NK-92 (cell line): ENCODE measurements around the gene PIP5K1B.

Source experiments
- DNase-seq: peaks from one replicate; lab custom pipeline; 2025; ENCODE audit not compliant: unreplicated experiment; lab: John Stamatoyannopoulos, UW

PIP5K1B gene

GRCh38 chr9:68733021-68733405, 28.0 kb downstream of the PIP5K1B start:
- no peak for DNase-seq

DNA sequence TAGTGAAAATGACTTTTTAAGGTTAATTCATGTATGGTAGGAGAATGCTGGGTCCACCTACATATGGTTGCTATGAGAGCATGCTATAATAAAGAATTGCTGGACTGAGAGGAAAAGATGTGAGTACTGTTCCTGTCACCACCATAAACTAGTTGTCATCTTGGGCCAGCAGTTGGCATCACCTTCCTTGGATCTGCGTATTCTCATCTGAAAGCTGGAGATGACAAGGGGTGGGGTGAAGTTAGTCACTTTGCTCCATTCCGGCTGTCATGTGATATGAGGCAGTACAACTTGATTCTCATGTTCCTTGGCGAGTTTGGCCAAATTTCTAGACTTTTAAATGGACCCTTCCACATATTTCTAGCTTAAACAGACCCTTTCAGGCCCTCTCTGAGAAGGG, 33.3 kb downstream of the PIP5K1B start:
- no peak for DNase-seq

DNA sequence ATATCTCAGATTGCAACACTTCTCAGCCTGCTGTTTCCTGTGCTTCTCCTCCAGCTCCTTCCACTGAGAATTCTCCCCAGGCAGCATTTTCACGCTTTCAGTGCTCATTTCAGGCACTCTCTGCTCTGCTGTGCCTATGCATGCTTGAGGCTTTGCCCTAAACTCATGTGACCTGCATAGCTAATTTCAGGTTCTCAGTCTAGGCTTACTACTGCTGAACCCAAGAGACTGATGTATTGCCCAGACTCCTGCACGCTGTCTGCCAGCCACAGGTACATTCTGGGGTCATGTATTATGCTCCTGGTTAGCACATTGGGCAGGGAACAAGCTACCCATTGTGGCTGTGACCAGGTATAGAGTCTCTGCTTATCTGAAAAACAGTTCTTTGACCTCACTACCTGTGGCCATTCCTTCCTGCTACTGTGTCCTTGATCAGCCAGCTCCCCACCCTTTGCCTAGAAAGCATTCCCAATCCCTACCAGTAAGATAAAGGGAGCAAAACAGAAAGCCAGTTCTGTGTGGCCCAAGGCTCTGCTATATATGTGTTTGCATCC, 34.7 kb downstream of the PIP5K1B start:
- DNase-seq, result no peak

DNA sequence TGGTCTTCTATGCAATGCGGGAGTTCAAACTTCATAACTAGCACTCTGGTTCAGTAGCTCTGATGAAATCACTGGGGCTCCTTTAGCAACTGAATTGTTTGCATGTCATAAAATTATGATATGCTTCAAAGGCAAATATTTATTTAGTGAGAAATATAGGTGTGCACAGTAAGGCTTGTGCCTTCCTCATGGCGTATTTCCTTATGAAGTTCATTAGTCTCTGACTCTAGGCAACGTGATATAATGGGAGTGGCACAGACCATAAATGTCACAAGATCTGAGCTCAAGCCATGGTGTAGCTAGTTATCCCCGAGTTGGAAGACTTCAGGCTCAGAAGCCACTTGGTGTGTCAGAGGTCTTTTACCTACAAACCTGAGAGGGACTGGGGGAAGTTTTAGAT, 35.5 kb downstream of the PIP5K1B start:
- DNase-seq, result no peak

- no peak for DNase-seq
Observed at GRCh38 chr9:68741234-68741633, 36.2 kb downstream of the PIP5K1B start.

DNA sequence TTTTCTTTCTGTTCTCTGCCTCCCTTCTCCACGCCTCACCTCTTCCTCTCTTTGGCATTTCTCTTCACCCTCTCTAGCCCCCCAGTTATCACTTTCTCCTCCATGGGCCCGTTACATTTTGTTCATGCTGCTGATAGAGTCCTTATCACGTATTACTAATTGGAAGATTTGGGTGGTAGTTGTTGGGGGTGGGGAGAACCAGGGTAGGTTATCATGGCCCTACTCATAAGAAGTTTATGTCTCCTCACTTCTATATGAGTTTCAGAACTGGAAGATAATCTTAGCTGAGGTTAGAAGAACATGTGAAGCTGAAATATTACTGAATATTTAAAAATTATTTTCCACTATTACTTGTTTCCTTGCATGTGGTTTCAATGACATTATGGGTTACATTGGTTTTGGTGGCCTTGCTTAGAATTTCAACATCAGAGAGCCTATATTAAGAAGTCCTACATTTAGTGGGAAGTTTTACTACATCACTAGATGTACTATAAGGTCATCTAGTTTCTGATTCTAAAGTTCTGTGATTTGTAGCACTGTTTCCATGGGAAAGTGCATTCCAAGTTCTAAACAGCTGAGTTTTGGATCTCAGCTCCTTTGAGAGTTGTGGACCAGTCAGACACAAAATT, 36.8 kb downstream of the PIP5K1B start:
- DNase-seq, result no peak

- DNase-seq, result no peak
Observed at GRCh38 chr9:68742333-68742730, 37.3 kb downstream of the PIP5K1B start.

GRCh38 chr9:68744426-68744825, 39.4 kb downstream of the PIP5K1B start:
- no peak for DNase-seq

DNA sequence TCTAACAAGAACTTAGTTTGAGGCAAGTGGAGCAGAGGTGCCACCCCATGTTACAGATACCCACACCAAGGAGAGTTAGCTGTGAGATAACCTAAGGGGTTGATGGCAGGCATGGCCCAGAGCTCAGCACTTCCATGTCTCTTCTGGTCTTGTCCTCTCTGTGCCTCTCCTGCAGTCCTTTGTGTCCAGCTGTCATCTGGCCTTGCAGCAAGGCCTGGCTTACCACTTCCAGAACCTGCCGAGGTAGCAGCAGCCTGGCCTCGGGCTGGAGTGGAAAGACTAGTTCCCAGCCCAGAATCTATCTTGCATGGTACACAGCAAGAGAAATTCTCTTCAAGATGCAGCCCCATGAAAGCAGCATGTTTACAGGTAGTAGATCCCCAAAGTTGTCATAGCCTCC, 41.5 kb downstream of the PIP5K1B start:
- DNase-seq, result no peak

GRCh38 chr9:68747043-68747533, 42.0 kb downstream of the PIP5K1B start:
- DNase-seq, result no peak

GRCh38 chr9:68749135-68749534, 44.1 kb downstream of the PIP5K1B start:
- no peak for DNase-seq

DNA sequence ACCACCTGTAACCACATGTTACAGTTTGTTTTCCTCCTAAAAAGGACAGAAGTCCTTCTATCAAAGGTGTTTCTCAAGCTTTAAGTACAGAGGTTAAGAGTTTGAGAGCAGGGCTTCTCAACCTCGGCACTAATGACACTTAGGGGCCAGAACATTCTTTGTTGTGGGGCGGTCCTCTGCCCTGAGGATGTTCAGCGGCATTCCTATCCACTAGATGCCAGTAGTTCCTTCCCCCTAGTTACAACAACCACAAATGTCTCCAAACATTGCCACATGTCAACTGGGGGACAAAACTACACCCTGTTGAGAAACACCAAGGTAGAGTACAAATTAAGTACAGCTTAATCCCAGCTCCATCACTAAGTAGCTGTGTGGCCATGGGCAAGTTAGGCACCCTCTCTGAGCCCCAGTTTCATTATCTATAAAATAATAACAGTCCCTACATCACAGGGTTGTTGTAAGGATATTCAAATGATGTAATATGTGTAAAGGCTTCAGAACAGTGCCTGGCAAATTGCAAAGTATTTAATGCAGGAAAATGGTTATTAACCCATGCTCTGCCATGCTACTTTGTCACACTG, 44.6 kb downstream of the PIP5K1B start:
- DNase-seq, result no peak

DNA sequence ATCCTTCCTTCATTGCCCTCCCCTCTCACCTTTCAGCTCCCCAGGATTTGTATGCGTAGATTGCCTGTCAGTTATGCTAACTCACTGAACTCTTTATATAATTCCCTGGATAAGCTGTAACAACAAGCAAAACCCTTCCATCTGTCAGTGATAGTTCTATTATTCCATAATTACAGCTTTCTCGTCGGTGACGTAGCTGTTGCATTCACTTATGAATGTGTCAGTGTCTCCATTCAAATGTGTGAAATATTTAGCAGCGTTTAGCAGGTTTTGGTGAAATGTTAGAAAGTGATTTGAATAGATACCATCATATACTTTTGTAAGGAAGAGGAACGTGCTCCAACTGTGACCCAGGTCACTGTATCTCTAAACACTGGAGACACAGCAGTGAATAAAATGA, 45.2 kb downstream of the PIP5K1B start:
- DNase-seq, result no peak

GRCh38 chr9:68750786-68751185, 45.7 kb downstream of the PIP5K1B start:
- DNase-seq, result no peak

GRCh38 chr9:68751556-68751955, 46.5 kb downstream of the PIP5K1B start:
- DNase-seq, result no peak

DNA sequence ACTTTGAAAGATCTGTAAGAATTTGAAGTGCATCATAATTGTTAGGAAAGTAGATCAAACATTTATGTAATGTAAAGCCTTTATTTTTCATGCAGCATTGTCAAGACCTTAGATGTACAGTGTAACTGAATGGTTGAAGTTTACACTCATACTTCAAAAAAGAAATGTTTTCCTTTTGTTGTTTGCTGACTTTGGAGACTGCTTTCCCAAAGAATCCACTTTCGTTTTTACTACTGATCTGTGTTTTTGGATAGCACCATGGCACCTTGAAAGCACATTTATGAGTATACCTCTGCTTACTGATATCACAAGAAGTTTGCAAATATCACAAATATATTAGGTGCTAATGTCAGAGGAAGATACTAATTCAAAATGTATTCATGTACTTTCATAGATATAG, 50.0 kb downstream of the PIP5K1B start:
- no peak for DNase-seq

- no peak for DNase-seq
Observed at GRCh38 chr9:68755752-68756151, 50.7 kb downstream of the PIP5K1B start.

GRCh38 chr9:68759981-68760673, 55.1 kb downstream of the PIP5K1B start:
- DNase-seq, result no peak

DNA sequence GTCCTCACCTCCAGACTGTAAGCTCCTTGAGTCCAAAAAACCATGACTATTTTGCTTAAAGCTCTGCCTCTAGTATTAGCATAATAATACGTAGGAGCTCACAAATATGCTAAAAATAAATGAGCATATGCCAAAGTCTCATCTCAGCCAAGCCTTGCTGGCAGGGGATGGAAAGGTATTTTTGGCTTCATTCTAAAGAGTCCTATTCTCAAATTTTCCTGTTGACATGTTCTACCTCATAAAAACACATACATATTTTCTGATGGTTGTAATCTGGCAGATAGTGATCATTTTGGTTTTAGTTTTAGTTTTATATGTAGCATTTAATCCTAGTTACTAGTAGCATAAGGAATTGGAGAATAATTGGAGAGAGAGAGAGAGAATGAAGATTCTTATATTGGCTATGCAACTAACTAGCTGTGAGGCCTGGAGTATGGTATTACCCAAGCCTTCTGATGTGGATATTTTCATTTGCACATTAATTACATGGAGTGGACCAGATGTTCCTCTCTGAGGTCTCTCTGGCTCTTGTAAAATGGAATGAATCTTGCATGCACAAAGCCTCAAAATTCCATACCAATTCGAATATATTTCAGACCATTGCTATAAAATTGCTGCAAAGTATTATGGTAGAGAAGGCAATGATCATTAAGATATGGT, 55.8 kb downstream of the PIP5K1B start:
- no peak for DNase-seq

DNA sequence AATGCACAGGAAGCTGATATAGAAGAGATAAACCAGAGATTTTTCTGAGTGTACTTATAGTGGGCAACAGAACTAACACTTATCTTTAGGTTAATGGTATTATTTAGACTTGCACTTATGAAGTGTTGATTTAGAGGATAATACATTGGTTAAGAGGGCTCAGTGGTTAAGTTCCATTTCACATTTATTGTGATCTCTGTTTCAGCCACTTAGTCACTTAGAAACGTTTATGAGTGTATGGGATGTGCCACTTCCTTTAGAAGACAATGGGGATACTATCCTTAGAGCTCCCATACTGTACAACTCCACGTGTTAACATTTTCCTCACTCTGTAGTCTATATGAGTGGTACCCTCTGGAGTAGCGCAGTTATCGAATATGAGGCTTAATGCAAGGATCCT, 57.5 kb downstream of the PIP5K1B start:
- no peak for DNase-seq

GRCh38 chr9:68763104-68763503, 58.1 kb downstream of the PIP5K1B start:
- no peak for DNase-seq

DNA sequence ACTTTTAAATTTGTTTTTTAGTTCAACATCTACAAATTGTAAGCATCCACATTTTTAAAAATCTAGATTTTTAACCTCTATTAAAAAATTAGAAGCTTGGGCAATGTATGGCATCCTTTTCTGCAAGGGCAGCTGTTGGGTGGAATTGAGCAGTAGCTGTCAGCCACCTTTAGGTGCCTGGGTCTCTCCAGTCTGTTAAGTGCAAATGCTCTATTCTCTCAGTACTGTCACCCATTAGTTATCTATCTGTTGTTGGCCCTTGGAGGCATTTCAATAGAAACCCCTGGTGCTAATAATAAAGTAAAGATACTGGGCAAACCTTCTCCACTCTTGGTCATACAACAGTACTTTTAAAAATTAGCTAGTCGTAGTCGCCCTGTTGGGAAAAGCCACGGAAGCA, 63.6 kb downstream of the PIP5K1B start:
- no peak for DNase-seq
